OCI-M1 (cell line): ENCODE data around the gene CFAP20DC.

ENCODE experiments used
- DNase-seq: peaks from one replicate; lab custom pipeline; 2025; lab: John Stamatoyannopoulos, UW

The CFAP20DC gene

GRCh38 chr3:58800940-58801339, 248.9 kb downstream of the CFAP20DC start:
- DNase-seq = no peak

- DNase-seq = no peak
Measured at GRCh38 chr3:58800032-58800431, 249.8 kb downstream of the CFAP20DC start.

GRCh38 chr3:58799271-58799670, 250.6 kb downstream of the CFAP20DC start:
- no peak for DNase-seq

- DNase-seq = no peak
Measured at GRCh38 chr3:58798312-58798711, 251.5 kb downstream of the CFAP20DC start.

GRCh38 chr3:58794750-58795149, 255.1 kb downstream of the CFAP20DC start:
- DNase-seq = no peak

GRCh38 chr3:58793938-58794337, 255.9 kb downstream of the CFAP20DC start:
- no peak for DNase-seq

GRCh38 chr3:58792921-58793451, 256.8 kb downstream of the CFAP20DC start:
- no peak for DNase-seq

- no peak for DNase-seq
Measured at GRCh38 chr3:58789385-58789784, 260.4 kb downstream of the CFAP20DC start.

GRCh38 chr3:58784888-58785287, 264.9 kb downstream of the CFAP20DC start:
- no peak for DNase-seq

- DNase-seq = no peak
Measured at GRCh38 chr3:58784425-58784824, 265.4 kb downstream of the CFAP20DC start.

GRCh38 chr3:58783845-58784244, 266.0 kb downstream of the CFAP20DC start:
- DNase-seq = no peak

- DNase-seq = no peak
Measured at GRCh38 chr3:58779934-58780333, 269.9 kb downstream of the CFAP20DC start.

GRCh38 chr3:58776231-58776630, 273.6 kb downstream of the CFAP20DC start:
- no peak for DNase-seq

- DNase-seq = no peak
Measured at GRCh38 chr3:58772462-58772861, 277.4 kb downstream of the CFAP20DC start.

- DNase-seq = no peak
Measured at GRCh38 chr3:58769065-58769464, 280.8 kb downstream of the CFAP20DC start.

GRCh38 chr3:58766587-58767282, 283.1 kb downstream of the CFAP20DC start:
- DNase-seq = no peak

GRCh38 chr3:58755150-58755549, 294.7 kb downstream of the CFAP20DC start:
- no peak for DNase-seq

GRCh38 chr3:58754074-58754473, 295.8 kb downstream of the CFAP20DC start:
- no peak for DNase-seq

- DNase-seq = no peak
Measured at GRCh38 chr3:58751882-58752567, 297.8 kb downstream of the CFAP20DC start.

- DNase-seq = no peak
Measured at GRCh38 chr3:58751235-58751634, 298.6 kb downstream of the CFAP20DC start.

GRCh38 chr3:58749948-58750347, 299.9 kb downstream of the CFAP20DC start:
- DNase-seq = no peak

GRCh38 chr3:58748024-58748423, 301.8 kb downstream of the CFAP20DC start:
- DNase-seq = no peak

- DNase-seq = no peak
Measured at GRCh38 chr3:58746758-58747157, 303.1 kb downstream of the CFAP20DC start.
